Spleen (tissue), 7 donors: ENCODE data around the gene ACOXL.

ENCODE experiments used
- POLR2A ChIP-seq, 3 donors: fragments of 450-650 bp; IDR thresholded peaks; one replicate each; pipeline ENCODE4 v1.5.1; 2017; ENCODE audit warnings: antibody characterized with exemption in 3 of 3, mild to moderate bottlenecking in 1 of 3
- TF ChIP-seq, protein P1 (sequence below), 11 experiments: fragments of 200-600 bp in 7 of 11; fragments of 450-650 bp in 4 of 11; sonication (generic) in 4 of 11; IDR thresholded peaks in 8 of 11; conservative IDR thresholded peaks in 3 of 11; 1 replicate in 7 of 11; 2 replicates in 4 of 11; pipeline versions ENCODE4 v1.4.0 to v1.8.0; 2016 to 2021; ENCODE audit warnings: antibody characterized with exemption in 11 of 11, inconsistent platforms in 4 of 11, mild to moderate bottlenecking in 1 of 11
- donor health status: DM: no; HTN: no; CAD: no; lungs with moderate emphysema.
- donor health status: DM: no; HTN: no; CAD: no.
- donor health status: DM: no; HTN: no; CAD: no.

- TF ChIP-seq, protein P1, sequence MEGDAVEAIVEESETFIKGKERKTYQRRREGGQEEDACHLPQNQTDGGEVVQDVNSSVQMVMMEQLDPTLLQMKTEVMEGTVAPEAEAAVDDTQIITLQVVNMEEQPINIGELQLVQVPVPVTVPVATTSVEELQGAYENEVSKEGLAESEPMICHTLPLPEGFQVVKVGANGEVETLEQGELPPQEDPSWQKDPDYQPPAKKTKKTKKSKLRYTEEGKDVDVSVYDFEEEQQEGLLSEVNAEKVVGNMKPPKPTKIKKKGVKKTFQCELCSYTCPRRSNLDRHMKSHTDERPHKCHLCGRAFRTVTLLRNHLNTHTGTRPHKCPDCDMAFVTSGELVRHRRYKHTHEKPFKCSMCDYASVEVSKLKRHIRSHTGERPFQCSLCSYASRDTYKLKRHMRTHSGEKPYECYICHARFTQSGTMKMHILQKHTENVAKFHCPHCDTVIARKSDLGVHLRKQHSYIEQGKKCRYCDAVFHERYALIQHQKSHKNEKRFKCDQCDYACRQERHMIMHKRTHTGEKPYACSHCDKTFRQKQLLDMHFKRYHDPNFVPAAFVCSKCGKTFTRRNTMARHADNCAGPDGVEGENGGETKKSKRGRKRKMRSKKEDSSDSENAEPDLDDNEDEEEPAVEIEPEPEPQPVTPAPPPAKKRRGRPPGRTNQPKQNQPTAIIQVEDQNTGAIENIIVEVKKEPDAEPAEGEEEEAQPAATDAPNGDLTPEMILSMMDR (IDR thresholded peaks at IDR 0.05 in 8 of 11, conservative IDR thresholded peaks at IDR 0.05 in 3 of 11), result no peak
- no peak for TF ChIP-seq POLR2A (IDR thresholded peaks at IDR 0.05)
Observed at GRCh38 chr2:110772383-110772755, 40.0 kb downstream of the ACOXL start.
